A549 (cell line): Measurements from ENCODE around the gene CELF5.

Source experiments
- BHLHE40 ChIP-seq: IDR thresholded peaks from 2 replicates; pipeline ENCODE4 v1.6.1; 2012; ENCODE audit warnings: low read depth, low read length, inconsistent platforms
- CTCF ChIP-seq: fragments of >200 bp; sonication (Bioruptor Twin); formaldehyde crosslinking; IDR thresholded peaks from 3 replicates; pipeline ENCODE4 v1.5.1; 2016
- KDM1A ChIP-seq: fragments of 200-600 bp; sonication (generic); IDR thresholded peaks from 2 replicates; pipeline ENCODE4 v1.6.1; 2016; ENCODE audit warnings: low read depth, mild to moderate bottlenecking
- MAFK ChIP-seq: fragments of 450-650 bp; IDR thresholded peaks from 2 replicates; pipeline ENCODE4 v1.6.1; 2014; ENCODE audit not compliant: partially characterized antibody
- MAZ ChIP-seq: fragments of 150-350 bp; IDR thresholded peaks from 2 replicates; pipeline ENCODE4 v1.6.1; 2014; ENCODE audit warnings: antibody characterized with exemption, low read depth, low read length, borderline replicate concordance
- NR3C1 ChIP-seq: fragments of >200 bp; sonication (Bioruptor Twin); formaldehyde crosslinking; IDR thresholded peaks from 3 replicates; pipeline ENCODE4 v1.6.1; 2017
- POLR2A ChIP-seq: IDR thresholded peaks from 2 replicates; pipeline ENCODE4 v1.6.1; 2012; ENCODE audit warnings: mild to moderate bottlenecking, low read length
- RAD21 ChIP-seq, 2 experiments: fragments of >200 bp in 1 of 2; sonication (Bioruptor Twin) in 1 of 2; formaldehyde crosslinking in 1 of 2; IDR thresholded peaks in 1 of 2; conservative IDR thresholded peaks in 1 of 2; 2 replicates in 1 of 2; 3 replicates in 1 of 2; pipeline ENCODE4 v1.6.1; 2012 to 2018; ENCODE audit warnings: inconsistent platforms in 1 of 2
- RNF2 ChIP-seq: fragments of 200-600 bp; sonication (generic); IDR thresholded peaks from 2 replicates; pipeline ENCODE4 v1.6.1; 2016; ENCODE audit warnings: low read depth, mild to moderate bottlenecking, antibody characterized with exemption, moderate library complexity, borderline replicate concordance
- USF2 ChIP-seq: fragments of 450-650 bp; IDR thresholded peaks from 2 replicates; pipeline ENCODE4 v1.6.1; 2014; ENCODE audit warnings: antibody characterized with exemption

- no peak for TF ChIP-seq BHLHE40
- no peak for TF ChIP-seq USF2
- TF ChIP-seq MAFK, result no peak
- TF ChIP-seq POLR2A, result no peak
- no peak for TF ChIP-seq CTCF
- TF ChIP-seq KDM1A, result no peak
- TF ChIP-seq NR3C1, result no peak
- TF ChIP-seq RAD21 (conservative IDR thresholded peaks at IDR 0.05 in 1 of 2, IDR thresholded peaks at IDR 0.05 in 1 of 2), result no peak
- TF ChIP-seq RNF2, result no peak
- TF ChIP-seq MAZ, result no peak
Observed at GRCh38 chr19:3190921-3191805, 33.3 kb upstream of the CELF5 start.
